HG03575 (cell line): Measurements from ENCODE around the gene DIAPH2.
"Not testable (repeated sequence)": the region's sequence is repeated elsewhere in the genome, so short reads cannot be mapped to it uniquely, and the experiment has no call there.

Experiments
- ATAC-seq: cut with Tn5 transposase; IDR thresholded peaks from one replicate; pipeline ENCODE4 v1.9.1; 2021; ENCODE audit not compliant: unreplicated experiment, insufficient number of reproducible peaks, low FRiP score; ENCODE audit errors: extremely low read depth

The DIAPH2 gene

GRCh38 chrX:96713303-96713702 is 28.7 kb downstream of the DIAPH2 start:
- ATAC-seq: no peak

GRCh38 chrX:96714393-96714792 is 29.8 kb downstream of the DIAPH2 start:
- not testable (repeated sequence) for ATAC-seq

- no peak for ATAC-seq
Observed at GRCh38 chrX:96715481-96715880, 30.8 kb downstream of the DIAPH2 start.

- no peak for ATAC-seq
Observed at GRCh38 chrX:96719161-96719875, 34.7 kb downstream of the DIAPH2 start.

- peak; percentile 99 for ATAC-seq
Observed at GRCh38 chrX:96721354-96721753, 36.7 kb downstream of the DIAPH2 start.

GRCh38 chrX:96722781-96723180 is 38.1 kb downstream of the DIAPH2 start:
- no peak for ATAC-seq

- no peak for ATAC-seq
Observed at GRCh38 chrX:96729053-96729452, 44.4 kb downstream of the DIAPH2 start.

- ATAC-seq: no peak
Observed at GRCh38 chrX:96729868-96730643, 45.4 kb downstream of the DIAPH2 start.

- ATAC-seq: not testable (repeated sequence)
Observed at GRCh38 chrX:96731000-96731399, 46.4 kb downstream of the DIAPH2 start.

GRCh38 chrX:96743367-96744073 is 58.9 kb downstream of the DIAPH2 start:
- no peak for ATAC-seq

- no peak for ATAC-seq
Observed at GRCh38 chrX:96752781-96753180, 68.1 kb downstream of the DIAPH2 start.

- ATAC-seq: no peak
Observed at GRCh38 chrX:96753230-96753629, 68.6 kb downstream of the DIAPH2 start.

GRCh38 chrX:96756491-96756890 is 71.8 kb downstream of the DIAPH2 start:
- no peak for ATAC-seq

- no peak for ATAC-seq
Observed at GRCh38 chrX:96761566-96761965, 76.9 kb downstream of the DIAPH2 start.

- ATAC-seq: no peak
Observed at GRCh38 chrX:96763608-96764007, 79.0 kb downstream of the DIAPH2 start.

- peak; percentile 44 for ATAC-seq
Observed at GRCh38 chrX:96764864-96765263, 80.2 kb downstream of the DIAPH2 start.

- ATAC-seq: no peak
Observed at GRCh38 chrX:96770315-96770714, 85.7 kb downstream of the DIAPH2 start.

GRCh38 chrX:96771486-96771885 is 86.8 kb downstream of the DIAPH2 start:
- ATAC-seq: no peak

GRCh38 chrX:96774116-96774515 is 89.5 kb downstream of the DIAPH2 start:
- ATAC-seq: no peak

- no peak for ATAC-seq
Observed at GRCh38 chrX:96776966-96777365, 92.3 kb downstream of the DIAPH2 start.
